ENCODE results near the gene KCNQ1.

The KCNQ1 gene

GRCh38 chr11:2549876-2550605 is 105.2 kb downstream of the KCNQ1 start:
- DNase-seq (ENCODE audit: low read depth), result no peak

GRCh38 chr11:2550606-2550970 is 105.8 kb downstream of the KCNQ1 start:
- DNase-seq (ENCODE audit: low read depth), result no peak

DNA sequence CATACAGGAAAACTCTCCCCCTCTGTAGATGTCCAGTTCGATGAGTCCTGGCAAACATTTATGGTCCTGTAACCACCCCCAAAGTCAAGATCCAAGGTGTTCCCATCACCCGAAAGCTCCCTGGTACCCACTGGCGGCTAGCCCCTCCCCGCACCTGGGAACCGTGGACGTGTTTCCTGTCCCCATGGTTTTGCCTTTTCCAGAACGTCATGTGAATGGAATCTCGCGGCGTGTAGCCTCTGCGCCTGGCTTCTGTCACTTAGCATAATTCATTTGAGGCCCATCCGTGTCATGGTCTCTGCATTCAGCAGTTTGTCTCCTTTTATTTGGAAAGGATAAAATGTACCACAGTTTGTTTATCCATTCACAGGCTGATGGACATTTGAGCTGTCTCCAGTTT is 106.3 kb downstream of the KCNQ1 start:
- DNase-seq (ENCODE audit: low read depth), result no peak

- DNase-seq (ENCODE audit: low read depth), result no peak
Measured at GRCh38 chr11:2552210-2552609, 107.4 kb downstream of the KCNQ1 start.

DNA sequence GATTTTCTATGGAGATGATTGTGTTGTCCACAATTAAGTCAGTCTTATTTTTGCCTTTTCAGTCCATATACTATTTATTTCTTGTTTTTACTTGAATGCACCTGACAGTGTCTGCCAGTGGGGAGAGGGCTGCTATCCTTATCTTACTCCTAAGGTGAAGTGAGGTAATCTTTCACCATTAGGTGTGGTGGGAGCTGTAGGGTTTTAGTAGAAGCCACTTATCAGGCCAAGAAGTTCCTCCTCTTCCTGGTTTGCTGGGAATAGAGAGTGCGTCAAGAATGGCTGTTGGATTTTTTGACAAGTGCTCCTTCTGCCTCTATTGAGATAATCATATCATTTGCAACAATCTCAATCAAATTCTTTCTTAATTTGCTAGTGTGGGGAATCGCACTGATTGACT is 108.4 kb downstream of the KCNQ1 start:
- no peak for DNase-seq (ENCODE audit: low read depth)

DNA sequence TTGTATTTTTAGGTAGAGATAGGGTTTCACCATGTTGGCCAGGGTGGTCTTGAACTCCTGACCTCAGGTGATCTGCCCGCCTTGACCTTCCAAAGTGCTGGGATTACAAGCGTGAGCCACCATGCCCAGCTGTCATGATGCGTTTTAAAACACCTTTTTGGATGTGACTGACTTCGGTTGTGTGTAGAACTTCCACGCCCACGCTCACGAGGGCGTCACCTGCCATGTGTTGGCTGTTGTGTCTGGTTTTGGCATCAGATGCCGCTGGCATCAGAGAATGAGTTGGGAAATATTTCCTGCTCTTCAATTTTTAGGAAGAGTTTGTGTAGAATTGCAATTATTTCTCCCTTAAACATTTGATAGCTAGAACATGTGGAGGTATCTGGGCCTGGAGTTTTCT is 109.1 kb downstream of the KCNQ1 start:
- no peak for DNase-seq (ENCODE audit: low read depth)

DNA sequence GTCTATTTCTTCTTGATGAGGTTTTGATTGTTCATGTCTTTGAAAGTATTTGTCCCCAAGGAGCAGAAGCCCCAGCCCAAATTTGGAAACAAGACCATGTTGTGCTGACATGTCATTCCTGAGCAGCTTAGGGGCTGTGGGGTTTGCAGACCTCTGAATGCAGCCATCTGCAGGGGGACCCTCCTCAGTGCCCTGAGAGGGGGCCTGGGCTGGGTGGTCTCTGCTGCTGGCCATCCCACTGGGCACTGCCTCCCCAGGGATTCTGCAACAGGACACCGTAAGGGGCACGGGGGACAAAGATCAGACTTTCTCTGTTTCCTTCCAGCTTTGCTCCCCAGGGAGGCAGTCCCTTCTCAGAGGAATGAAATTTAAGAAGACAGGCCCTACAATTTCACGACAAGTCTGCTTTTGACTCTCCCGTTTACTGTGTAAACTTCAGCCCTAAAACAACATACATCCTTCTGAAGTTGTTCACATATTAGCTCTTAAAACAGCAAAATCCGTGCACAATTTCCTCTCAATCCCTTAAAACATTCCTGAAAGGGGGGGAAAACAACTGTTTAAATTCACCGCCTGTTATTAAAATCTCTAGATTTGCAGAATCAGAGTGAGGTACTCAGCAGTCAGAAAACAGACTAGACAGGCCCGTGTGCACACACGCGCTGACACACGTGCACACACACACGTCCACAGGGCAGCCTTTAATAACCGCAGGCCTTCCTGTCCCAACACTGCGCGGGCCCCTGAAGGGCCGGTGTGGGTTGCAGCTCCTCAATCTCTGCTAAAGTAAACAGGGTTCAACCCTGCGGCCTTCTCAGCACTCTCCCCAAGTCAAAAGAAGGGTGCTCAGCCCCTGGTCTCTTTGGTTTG is 109.8 kb downstream of the KCNQ1 start:
- DNase-seq (ENCODE audit: low read depth), result no peak

GRCh38 chr11:2555336-2555735 is 110.5 kb downstream of the KCNQ1 start:
- no peak for DNase-seq (ENCODE audit: low read depth)

GRCh38 chr11:2555891-2556290 is 111.1 kb downstream of the KCNQ1 start:
- DNase-seq (ENCODE audit: low read depth), result no peak

GRCh38 chr11:2557381-2557780 is 112.6 kb downstream of the KCNQ1 start:
- no peak for DNase-seq (ENCODE audit: low read depth)

DNA sequence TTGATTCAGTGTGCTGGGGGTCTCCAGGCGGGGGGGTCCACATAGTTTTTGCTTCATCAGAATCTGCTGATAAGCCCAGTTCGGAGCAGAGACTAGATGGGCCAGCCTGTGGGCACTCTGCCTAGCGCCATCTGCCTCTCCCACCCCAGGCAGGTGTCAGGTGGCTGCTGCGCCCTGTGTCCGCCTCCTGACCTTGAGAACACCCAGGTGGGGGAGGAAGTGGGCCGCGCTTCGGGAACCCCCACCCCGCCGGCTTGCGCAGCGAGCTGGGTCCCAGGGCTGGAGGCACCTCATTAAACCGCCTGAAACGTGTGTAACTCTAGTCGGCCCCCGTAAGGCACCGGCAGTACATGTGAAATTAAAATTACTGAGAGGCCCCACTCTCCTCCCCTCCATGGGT is 113.6 kb downstream of the KCNQ1 start:
- DNase-seq (ENCODE audit: low read depth), result no peak

GRCh38 chr11:2558861-2559526 is 114.2 kb downstream of the KCNQ1 start:
- DNase-seq (ENCODE audit: low read depth), result no peak

GRCh38 chr11:2559527-2560311 is 114.9 kb downstream of the KCNQ1 start:
- no peak for DNase-seq (ENCODE audit: low read depth)

- no peak for DNase-seq (ENCODE audit: low read depth)
Measured at GRCh38 chr11:2561696-2562581, 117.1 kb downstream of the KCNQ1 start.

DNA sequence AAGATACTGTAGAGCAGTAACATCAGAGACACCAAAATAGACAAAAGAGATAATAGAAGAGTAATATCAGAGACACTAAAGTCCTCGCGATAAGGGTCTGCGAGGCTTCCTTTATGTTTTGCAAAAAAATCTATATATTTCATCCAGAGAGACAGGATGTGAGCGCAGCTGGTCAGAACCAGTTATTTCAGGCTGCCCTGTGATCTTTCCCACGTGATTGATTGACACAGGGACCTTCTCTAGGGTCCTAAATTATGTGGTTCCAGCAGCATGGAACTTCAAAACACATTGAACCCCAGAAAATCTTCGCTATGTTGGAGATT is 118.0 kb downstream of the KCNQ1 start:
- DNase-seq (ENCODE audit: low read depth), result no peak

GRCh38 chr11:2563213-2564007 is 118.6 kb downstream of the KCNQ1 start:
- no peak for DNase-seq (ENCODE audit: low read depth)

- no peak for DNase-seq (ENCODE audit: low read depth)
Measured at GRCh38 chr11:2564008-2564530, 119.3 kb downstream of the KCNQ1 start.

- DNase-seq (ENCODE audit: low read depth), result no peak
Measured at GRCh38 chr11:2564588-2565425, 120.0 kb downstream of the KCNQ1 start.

Data from T follicular helper cell (primary cell).